Fibroblast of peridontal ligament (primary cell): ENCODE measurements around the gene CHCHD6.

ENCODE experiments used
- DNase-seq: peaks from one replicate; pipeline ENCODE4 v3.0.0-alpha.2; 2010; ENCODE audit errors: extremely low read depth

Gene CHCHD6

DNA sequence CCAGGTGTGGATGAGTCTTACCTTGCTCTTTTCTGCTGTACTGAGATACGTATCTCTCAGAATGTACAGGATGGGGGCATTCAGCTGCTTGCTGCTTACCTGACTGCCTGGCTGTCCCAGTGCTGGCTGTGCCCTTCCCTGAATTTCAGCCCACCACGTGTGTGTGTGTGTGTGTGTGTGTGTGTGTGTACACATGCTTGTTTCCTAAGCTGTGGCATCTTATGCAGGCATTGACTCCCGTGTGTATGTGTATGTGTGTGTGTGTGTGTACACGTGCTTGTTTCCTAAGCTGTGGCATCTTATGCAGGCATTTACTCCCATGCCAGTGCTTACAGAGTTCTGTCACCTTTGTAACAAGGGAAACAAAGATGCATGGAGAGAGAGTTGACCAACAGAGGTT is 218.4 kb downstream of the CHCHD6 start:
- DNase-seq: no peak

DNA sequence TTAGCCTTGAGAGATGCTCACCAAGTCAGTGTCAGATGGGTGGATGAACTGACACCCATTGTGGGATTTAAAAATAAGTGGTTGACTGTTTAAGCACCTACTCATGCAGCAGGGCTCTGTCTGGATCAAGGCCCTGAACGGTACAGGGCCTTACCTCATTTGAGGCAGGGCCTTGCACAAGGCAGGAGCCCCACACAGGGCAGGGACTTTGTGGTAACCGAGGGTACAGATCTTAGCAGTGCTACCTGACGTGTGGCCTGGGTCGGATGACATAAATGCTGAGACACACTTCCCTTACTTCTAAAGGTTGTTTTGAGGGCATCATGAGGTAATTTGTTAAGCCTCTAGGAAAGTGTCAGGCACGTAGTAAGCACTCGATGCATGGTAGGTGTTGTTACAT is 219.4 kb downstream of the CHCHD6 start:
- no peak for DNase-seq

DNA sequence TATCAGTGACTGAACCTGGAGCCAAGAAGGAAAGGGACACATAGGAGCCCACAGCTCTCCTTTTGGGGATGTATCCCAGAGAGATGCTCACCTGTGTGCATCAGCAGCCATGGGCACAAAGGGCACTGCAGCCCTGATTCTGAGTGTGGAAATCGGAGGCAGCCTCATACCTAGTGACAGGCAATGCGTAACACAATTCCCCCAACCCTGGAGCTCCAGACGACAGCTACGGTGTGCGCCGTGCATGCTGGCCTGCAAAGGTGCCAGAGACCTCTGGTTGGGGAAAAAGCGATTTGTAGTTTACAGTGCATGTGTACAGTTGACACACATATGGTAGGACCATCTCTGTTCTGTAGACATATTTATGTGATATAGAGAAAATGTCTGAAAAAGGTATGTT is 219.9 kb downstream of the CHCHD6 start:
- DNase-seq: no peak

DNA sequence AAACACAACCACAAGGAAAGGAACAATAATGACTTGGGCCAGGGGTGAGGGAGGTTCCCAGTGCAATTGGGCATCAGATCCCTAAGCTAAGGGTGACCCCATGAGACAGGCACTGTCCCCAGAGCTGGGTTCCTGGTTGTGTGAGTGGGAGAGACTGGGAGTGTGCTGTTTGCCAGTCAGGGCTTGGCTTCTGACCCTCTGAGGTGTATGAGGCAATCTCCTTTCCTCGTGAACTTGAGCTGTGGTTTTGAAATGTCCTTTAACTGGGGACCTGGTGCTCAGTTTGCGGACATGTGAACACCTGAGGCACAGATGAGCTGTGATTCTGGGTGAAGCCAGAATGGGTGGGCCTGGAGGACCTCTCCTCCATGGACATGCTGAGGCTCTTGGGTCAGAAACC is 220.4 kb downstream of the CHCHD6 start:
- DNase-seq: no peak

DNA sequence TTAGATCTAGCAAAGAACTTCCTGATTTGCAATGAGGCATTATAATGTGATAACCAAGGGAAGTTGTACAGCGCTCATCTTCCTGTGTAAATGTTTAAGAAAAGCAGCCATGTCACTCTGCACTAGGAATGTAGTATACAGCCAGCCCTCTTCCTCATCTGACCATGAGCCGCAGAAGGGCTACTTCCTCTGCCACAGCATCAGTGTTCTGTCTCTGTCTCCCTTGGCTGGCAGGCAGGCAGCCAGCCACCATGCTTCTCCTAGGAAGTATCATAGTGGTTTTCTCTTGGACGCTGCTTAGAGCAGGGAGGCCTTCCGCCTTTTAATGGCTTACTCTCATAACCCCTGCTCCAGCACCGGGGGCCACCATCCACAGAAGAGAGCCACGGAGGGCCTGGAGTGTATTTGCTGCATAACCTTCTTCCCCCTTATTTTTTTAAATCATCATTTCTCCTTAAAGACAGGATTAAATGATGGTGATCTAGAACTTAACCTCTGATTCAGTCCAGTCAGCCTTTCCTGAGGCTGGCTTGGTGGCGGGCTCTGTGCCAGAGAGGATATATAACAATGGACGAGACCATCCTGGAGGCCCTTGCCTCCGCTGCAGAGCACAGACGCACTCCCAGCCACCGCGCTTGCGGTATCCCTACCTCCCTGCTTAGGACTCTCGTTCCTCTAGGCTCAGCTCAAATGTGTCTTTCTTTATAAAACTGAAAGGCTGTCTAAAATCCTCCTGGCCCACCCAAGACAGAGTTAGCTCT is 221.6 kb downstream of the CHCHD6 start:
- no peak for DNase-seq

DNA sequence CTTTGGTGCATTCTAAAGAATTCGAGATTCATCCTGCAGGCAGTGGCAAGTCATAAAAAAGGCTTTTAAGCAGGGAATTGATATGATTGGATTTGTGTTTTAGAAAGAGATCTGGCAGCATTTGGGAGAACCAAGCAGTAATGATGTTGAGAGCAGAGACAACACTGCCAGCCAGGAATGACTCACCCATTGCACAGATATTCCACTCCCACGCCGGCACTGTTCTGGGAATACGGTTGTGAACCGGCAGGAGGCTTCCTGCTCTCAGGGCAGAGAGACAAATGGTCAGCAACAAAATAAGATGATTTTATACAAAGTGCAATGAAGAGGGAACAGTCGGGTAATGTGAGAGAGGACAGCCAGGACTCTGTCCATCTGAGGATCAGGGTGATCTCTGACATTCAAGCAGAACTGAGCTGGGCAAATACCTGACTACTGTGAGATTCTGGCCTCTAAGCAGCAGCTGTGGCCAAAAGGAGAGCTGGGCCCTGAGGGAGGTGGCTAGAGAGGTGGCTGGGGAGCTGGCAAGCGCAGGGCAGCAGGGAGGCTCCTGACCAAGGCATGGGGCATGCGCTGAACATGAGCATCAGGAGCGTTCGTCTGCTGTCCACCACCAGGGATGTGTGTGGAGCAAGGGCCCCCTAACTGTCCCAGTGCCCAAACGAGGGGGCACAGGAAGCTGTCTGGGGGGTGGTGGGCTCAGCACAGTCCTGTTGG is 222.8 kb downstream of the CHCHD6 start:
- DNase-seq: peak; percentile 91

DNA sequence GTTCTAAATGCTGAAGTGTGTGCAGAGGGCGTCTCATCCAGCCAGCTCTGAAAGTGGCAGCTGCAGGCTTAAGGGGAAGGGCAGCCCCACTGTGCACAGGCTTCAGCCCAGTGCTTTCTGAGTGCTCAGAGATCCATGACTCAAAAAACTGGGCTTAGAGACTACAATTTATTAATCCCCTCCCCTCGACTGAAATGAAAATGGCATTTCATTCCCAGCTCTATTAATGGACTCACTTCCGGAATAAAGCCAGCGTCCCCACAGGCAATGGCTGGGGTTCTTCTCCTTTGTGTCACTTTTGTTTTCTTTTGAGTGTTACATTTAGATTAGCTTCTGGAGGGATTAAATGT is 223.3 kb downstream of the CHCHD6 start:
- no peak for DNase-seq

DNA sequence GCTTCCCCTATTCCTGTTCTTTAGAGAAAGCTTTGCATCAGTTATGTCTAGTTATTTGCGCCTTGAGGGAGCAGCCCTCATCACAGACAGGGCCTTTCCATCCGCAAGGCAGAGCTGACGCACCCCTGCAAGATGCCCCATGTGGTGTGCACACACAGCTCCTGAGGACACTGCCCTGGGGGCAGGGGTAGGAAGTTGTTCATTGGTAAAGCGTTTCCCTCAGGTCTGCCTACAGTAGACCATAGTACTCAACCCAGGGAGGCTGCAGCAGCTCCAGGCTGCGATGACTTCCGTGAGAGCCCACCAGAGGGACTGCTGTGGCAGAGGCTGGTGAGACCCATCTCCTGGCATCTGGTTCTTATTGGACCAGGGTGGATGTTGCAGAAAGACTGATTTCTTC is 223.8 kb downstream of the CHCHD6 start:
- no peak for DNase-seq

DNA sequence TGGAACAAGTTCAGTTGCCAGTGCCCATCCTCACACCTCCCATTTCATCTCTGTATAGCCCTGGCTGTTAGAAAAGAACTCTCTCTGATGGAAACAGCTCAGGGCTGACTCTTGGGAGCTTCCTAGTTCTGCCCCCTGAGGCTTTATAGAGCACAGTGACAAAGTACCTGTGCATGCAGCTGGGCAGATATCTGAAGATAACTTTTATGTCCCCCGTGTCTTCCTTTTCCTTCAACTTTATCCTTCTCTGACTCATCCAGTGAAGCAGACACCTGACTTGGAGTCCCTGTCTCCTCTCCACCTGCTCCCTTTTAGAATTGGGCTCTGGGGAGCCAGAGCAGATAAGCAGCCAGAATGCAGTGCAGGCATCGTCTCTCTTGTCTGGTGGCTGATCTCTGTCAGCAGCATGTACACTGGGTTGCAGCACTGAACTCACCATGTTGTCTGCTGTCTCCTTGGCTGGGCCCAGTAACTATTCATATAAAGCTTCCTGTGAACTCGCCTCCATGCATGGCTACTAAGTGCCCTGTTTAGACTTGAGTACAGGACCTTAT is 225.0 kb downstream of the CHCHD6 start:
- no peak for DNase-seq

DNA sequence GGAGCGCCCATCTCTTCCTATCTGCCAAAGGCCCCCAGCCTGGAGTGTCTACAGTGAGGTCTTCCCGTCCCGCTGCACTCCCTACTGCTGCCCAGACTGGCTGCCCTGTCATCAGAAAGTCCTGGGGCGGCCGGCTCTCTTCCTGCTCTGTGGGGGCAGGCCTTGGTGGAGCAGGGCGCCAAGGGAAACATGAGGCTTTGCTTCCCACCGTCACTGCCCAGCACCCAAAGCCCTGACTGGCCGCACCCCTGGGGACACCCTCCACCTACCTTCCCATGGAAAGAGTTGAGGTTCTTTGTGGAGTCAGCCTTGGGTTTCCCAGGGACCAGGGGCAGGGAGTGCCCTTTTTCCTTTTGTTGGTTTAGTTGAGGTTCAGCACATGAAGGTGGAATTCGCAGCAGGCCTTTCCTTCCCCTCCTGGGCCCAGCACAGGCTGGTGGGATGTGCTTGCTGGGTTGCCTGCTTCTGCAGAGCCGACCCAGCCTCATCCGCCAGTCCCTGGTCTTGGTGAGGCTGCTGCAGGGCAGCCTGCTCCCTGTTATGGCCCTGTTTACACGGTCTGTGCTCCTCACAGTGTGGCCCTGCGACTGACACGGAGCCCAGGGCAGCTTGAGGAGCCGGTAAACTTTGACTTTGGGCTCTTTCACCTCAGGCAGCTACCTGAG is 227.0 kb downstream of the CHCHD6 start:
- DNase-seq: no peak

DNA sequence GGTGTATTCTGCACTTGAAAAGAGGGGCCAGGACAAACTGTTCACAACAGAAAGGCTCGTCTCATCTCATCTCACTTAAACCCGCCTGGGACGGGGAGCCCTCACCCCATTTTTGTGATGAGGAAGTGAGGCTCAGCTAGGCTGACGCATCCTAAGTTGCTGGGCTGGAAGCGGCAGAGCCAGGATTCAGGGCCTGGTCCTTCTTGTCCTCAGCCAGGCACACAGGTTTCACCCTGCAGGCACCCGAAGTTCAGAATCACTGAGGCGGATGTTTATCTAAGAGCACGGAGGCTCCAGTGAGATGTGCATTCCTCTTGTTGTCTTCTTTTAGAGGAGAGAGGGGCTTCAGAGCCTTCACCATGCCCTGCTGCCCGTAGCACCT is 227.8 kb downstream of the CHCHD6 start:
- no peak for DNase-seq

DNA sequence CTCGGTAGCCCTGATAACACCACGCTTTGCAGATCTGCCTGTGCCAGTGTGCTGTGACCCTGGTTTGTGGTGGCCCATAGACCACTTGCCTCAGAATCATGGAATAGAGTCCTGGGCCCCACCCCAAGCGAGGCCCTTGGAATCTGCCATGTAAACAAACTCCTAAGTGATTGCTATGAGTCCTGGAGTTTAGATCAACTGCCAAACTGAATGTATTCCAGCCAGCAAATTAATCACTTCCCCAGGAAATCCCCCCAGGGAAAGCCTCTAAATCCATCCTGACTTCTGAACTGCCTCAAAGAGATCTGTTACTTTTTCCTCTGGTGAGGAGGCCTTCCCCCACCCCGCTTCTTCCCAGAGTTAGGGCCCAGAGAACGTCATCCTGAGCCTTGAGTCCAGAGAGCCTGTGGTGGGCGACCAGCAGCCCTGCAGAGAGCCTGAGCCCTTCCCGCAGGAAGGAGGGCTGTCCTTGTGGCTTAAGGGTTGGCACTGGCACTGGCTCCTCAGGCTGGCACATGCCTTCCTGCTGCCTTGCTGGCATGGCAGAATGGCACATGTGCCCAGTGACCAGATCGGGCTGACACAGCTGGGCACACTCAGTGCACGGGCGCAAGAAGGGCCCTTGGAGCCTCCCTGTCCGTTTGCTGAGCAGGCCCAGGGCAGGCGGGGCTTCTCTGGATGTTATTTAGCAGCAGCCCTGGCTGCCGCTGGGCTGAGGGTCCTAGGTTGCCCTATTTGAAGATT is 228.3 kb downstream of the CHCHD6 start:
- peak; percentile 70 for DNase-seq

DNA sequence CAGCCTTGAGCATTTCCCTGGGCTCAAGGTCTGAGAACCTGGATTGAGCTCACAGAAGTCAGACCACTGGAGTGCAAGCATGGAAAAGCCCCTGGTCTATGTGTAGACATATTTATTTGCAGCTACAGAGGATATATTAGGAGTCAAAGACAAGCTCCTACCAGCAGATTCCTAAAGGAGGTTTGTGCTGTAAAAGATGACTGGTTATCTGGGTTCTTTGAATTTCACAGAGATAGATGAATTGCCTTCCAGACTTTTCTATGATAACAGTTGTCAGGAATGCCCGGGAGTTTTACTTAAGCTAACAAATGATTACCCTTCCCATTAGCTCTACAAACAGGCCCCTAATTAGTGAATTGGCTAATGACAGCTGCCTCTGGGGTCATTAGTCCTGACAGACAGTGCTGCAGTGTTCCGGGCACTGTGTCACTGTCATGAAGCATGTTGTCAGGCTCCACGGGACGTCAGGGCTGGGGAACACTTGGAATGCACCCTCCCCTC is 230.0 kb downstream of the CHCHD6 start:
- DNase-seq: no peak

DNA sequence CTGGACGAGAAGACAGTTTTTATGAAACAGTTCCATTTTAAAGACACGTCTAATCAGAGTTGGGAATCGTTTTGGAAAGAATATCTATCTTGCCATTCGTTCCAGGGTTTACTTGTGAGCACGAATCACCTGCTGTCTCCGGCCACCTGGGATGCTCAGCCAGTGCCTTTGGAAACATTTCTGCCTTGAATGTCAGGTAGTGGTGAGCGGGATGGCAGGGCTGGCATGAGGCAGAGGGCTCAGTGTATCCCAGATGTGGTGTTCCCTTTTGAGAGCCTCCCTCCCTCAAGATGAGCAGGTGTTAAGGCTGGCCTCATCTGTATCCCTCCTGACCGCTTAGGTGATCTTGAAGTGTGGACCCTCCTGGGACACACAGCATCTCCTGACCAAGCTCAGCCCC is 231.0 kb downstream of the CHCHD6 start:
- DNase-seq: no peak

DNA sequence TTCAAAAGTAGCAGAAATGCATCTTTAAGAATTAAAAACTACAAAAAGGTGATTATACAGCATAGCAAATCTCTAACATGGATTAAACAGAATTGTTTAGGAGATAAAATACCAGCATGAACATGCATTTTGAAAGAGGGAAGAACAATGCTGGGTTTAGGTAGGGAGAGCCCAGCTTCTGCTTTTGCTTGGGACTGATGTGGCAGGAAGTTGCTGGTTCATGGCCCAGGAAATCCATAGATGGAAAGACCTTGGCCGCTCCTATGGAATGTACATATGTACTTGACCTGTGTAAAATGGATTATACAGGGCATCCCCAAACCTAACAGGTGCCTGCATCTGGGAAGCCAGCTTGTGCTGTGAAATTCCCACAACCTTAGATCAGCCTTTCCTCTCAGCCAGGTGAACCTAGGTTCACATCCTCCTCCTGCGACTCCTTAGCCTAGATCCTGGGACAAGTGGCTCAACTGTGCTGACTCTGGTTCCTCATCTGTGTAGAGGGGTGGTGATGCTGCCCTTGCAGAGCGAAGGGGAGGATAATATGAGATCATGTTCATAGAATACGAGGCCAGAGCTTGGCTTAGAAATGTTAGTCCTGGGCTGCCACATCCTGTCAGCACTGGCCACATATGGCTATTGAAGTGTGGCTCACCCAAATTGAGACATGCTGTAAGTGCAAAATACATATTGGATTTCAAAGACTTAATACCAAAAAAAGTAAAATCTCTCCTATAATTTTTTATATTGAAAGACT is 231.9 kb downstream of the CHCHD6 start:
- DNase-seq: no peak

DNA sequence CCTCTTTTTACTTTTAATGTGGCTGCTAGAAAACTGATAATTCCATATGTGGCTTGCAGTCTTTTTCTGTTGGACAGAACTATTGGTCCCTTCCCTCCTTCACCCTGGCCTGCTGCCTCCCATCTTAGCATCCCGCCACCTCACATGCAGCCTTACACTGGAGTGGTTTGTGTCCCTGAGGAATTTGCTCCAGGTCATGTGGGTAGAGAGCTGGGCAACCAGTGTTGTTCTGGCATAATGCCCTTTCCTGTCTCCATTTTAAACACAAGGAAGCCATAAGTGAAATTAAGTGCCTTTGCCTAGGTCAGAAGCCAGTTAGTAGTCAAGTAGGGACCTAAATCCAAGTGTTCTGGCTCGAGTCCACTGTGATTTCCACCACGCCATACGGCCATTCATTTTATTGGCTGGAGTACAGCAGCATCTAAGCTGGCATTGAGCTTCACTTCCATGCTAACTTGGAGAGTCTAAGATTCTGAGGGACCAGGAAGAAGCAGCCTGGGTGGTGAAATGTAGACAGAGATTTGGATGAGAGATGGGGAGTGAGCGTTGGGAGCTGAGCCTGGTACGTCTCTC is 232.9 kb downstream of the CHCHD6 start:
- peak; percentile 26 for DNase-seq

DNA sequence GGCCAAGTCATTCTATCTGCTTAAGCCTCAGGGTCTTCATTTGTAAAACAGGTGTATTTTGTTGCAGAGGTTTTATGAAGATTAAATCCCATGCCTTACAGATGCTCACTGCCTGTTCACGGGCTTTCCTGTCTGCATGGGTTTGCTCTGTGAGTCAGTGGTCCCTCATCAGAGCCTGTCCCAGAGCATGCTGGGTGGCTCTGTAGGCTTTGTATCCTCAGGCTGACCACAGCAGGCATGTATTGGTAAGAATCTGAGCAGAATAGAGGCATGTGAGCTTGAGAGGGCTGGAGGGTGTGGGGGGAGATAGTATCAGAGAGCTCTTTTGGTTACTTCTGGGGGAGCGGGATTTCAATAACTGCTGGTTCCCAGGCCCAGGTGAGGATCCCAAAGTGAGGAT is 233.5 kb downstream of the CHCHD6 start:
- DNase-seq: no peak

DNA sequence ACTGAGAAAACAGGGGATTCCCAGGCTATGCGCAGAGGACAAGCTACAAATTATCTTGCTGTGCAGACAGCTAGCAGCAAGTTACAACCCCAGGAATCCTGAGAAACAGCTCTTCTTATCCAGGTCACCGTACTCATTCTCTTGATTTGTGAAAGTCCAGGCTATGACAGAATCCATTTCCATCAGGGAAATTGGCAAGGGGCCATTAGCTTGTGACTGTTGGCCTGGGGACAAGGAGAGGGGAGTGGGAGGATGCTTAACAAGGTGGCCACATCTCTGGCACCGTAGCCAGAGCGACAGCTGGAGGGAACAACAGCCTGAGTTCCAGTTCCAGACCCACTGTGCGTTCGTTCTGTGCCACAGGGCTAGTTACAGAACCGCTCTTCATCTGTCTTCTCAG is 233.9 kb downstream of the CHCHD6 start:
- DNase-seq: no peak

DNA sequence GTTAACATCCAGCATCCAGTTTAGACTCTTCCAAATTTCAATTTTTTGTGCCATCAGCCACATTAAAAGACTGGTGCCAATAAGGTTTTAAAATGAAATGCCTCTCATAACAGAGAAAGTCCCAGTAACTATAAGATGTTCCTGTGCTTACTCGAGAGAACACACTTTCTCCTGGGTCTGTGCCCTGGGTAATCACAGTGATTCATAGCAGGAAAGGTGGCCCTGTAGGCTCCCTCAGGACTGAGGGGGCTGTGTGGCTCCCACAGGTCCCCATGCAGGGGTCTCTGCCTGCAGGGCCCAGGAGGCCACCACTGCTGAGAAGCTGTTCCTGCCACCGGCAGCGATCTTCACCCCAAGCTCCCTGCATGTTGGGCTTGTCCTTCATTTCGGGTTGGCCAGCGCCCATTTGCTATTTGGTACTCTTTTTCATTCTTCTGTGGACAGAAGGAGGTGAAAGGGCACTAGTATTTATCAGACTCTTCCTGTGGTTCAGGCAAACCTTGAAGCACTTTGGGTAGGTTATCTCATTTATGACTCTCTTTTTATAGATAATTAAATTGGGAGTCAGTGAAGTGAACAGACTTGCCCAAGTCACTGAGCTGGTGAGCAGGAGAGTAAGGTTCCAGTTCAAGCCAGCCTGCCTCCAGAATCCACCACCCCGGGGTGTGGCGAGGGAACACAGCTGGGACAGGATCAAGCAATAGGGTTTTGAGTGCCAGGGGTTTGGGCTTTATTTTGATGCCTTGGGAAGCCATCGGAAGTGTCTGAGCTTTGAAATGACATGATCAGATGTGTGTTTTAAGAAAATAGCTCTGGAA is 234.7 kb downstream of the CHCHD6 start:
- no peak for DNase-seq

DNA sequence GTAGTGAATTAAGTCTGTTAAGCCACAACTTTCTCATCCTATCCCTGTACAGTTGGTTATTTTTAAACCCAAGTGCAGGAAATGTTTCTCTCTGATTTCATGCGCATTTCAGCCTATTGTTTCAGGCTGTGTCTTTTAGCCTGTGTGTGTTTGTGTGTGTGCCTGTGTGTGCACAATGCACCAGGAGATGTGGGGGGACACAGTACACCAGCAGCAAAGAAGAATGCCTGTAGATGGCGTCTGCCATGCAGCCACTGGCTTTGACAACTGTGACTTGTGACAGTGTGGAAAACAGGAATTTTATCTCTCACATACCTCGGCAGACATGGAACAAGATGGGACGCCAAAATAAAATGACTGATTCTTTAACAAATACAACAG is 235.3 kb downstream of the CHCHD6 start:
- DNase-seq: no peak
